Calu3 (cell line): Measurements from ENCODE around the gene HEY2. TPM values are rescaled to one million over a fixed set of nuclear protein-coding genes. Genes with fewer than 3 reads are reported as not detected.
A peak's percentile ranks its signal among the peaks of the same experiment; 100 is the strongest.

Source experiments
- BruUV-seq: library from RNA; stranded (reverse); fragments of 400-500 nt; replicated peaks from 2 replicates; lab custom pipeline; 2021; lab: Mats Ljungman, UMichigan
- CTCF ChIA-PET: fragments of 300-600 bp; sonication (Branson Sonifier 250); formaldehyde crosslinking; loops from one replicate; lab custom pipeline; 2022; ENCODE audit warnings: antibody characterized with exemption; lab: Charles Lee
- DNase-seq: peaks from one replicate; pipeline ENCODE4 v3.0.0; 2022
- H3K27ac Mint-ChIP-seq: one replicate; pipeline ENCODE4 v1.8.0; 2022; ENCODE audit warnings: mixed read lengths; ENCODE audit not compliant: unreplicated experiment
- H3K27me3 Mint-ChIP-seq: one replicate; pipeline ENCODE4 v1.8.0; 2022; ENCODE audit warnings: mixed read lengths; ENCODE audit not compliant: unreplicated experiment
- H3K36me3 Mint-ChIP-seq: one replicate; pipeline ENCODE4 v1.8.0; 2022; ENCODE audit warnings: mild to moderate bottlenecking, moderate library complexity, mixed read lengths; ENCODE audit not compliant: insufficient read depth, unreplicated experiment
- H3K4me1 Mint-ChIP-seq: one replicate; pipeline ENCODE4 v1.8.0; 2022; ENCODE audit warnings: mild to moderate bottlenecking, low read depth, mixed read lengths; ENCODE audit not compliant: unreplicated experiment
- H3K4me3 Mint-ChIP-seq: one replicate; pipeline ENCODE4 v1.8.0; 2022; ENCODE audit warnings: mild to moderate bottlenecking, low read depth, moderate library complexity, mixed read lengths; ENCODE audit not compliant: unreplicated experiment
- H3K9me3 Mint-ChIP-seq: one replicate; pipeline ENCODE4 v1.8.0; 2022; ENCODE audit warnings: low read depth, mixed read lengths; ENCODE audit not compliant: unreplicated experiment
- intact Hi-C: fragments of 100-400 bp; cut with micrococcal nuclease; formaldehyde crosslinking; loops from one replicate; pipeline ENCODE4 v1.10.0; 2022; ENCODE audit not compliant: unreplicated experiment
- total RNA-seq: library from RNA; stranded (reverse); gene quantifications from 2 replicates; pipeline ENCODE4 v1.2.3, GENCODE V29; 2022
- TF ChIP-seq, protein P1 (sequence below): fragments of 200-600 bp; IDR thresholded peaks from one replicate; pipeline ENCODE4 v1.8.0; 2022; ENCODE audit warnings: antibody characterized with exemption; ENCODE audit not compliant: unreplicated experiment

HEY2 gene
- total RNA-seq, 1 experiment from 2014 or later: 0.47 TPM

DNA sequence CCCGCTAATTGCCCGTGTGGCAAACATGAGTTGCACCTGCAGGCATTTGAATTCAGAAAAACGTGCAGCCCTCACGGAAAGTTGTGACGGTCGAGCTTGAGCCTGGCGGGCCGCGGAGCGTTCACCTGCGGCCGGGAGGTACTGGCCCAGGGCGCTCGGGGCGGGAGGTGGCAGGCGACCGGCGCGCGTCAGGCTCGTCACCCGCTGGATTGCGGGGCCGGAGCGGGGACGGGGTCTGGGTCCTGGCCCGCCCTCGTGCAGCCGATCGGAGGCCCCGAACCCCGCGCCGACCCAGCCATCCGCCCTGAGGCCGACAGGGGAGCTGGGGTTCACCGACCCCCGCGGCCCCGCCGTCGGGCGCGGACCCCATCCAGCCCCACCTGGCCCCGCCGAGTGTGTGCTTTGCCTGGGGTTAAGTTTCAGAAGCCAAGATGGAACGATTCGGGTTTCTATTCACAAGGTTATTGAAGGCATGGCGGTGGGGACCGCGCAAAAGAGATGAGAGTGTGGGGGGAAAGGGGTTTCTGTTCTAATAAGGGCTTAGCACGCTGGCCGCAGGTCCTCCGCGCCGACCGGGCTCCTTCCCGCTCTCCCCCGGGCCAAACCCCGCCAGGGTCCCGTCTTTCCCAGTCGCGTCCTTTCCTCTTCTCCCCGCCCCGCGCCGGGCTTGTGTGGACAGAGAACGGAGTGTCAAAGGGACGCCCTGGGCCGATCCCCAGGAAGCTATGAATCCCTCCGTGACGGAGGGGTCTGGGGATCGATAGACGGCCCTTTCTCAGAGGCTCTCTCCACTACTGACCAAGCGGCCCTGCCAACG is 1.6 kb upstream of the HEY2 start:
- peak; percentile 26 for DNase-seq
- intact Hi-C loops: no loop called here
- H3K27ac Mint-ChIP-seq: no peak overlapping the region

DNA sequence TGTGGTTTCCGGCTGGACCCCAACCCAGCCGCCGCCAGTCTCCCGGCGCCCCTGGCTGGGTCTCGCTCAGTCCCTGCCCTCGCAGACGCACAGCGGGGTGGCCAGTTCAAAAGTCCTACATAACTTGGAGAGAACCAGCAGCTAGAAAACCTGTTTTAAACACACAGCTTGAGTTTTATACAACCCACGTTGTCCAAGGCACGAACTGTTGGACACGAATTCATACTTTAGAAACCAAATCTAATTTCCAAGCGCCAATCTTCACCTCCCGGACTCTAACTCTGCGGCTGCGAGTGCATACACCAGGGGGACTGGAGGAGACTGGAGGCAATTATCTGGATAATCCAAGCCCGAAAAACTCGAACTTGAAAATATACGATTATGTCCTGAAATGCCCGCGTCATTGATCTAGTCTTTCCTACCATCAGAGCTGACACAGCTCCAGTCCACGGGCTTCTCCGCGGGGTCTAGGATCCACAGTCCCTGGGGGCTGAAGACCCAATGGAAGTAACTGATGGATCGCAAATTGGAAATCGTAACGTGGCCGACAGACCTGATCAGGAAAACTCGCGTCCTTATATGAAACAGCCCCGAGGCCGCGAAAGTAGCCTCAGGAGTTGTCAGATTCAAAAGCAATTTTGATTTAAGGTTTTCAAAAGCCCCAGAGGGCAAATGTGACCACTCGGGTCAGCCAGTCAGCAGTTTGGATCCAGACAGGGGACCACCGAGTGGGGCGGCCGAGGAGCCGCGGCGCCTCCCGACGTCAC is 843 bp upstream of the HEY2 start:
- intact Hi-C loops: no loop called here
- BruUV-seq: no TSS peak
- peaks cover 59% of the 10 kb centered on the region for H3K27me3 Mint-ChIP-seq
- peak overlapping the region; percentile 83 for H3K4me3 Mint-ChIP-seq
- no peaks in the 10 kb centered on the region for H3K9me3 Mint-ChIP-seq
- CTCF ChIA-PET: no interaction called here
- TF ChIP-seq, protein P1, sequence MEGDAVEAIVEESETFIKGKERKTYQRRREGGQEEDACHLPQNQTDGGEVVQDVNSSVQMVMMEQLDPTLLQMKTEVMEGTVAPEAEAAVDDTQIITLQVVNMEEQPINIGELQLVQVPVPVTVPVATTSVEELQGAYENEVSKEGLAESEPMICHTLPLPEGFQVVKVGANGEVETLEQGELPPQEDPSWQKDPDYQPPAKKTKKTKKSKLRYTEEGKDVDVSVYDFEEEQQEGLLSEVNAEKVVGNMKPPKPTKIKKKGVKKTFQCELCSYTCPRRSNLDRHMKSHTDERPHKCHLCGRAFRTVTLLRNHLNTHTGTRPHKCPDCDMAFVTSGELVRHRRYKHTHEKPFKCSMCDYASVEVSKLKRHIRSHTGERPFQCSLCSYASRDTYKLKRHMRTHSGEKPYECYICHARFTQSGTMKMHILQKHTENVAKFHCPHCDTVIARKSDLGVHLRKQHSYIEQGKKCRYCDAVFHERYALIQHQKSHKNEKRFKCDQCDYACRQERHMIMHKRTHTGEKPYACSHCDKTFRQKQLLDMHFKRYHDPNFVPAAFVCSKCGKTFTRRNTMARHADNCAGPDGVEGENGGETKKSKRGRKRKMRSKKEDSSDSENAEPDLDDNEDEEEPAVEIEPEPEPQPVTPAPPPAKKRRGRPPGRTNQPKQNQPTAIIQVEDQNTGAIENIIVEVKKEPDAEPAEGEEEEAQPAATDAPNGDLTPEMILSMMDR: no peak
- peaks cover 17% of the 10 kb centered on the region for H3K4me1 Mint-ChIP-seq
- DNase-seq: no peak
- H3K27ac Mint-ChIP-seq: no peak overlapping the region
- H3K36me3 Mint-ChIP-seq: peaks cover 26% of the 10 kb centered on the region

More for the DNA sequence above, 1.6 kb upstream of the HEY2 start:
- Mint-ChIP-seq H3K36me3 (peaks cover 26% of the 10 kb centered on the region), H3K4me3 (peak overlapping the region; percentile 83), H3K9me3 (no peaks in the 10 kb centered on the region), H3K4me1 (peaks cover 17% of the 10 kb centered on the region), H3K27me3 (peaks cover 59% of the 10 kb centered on the region)
- CTCF ChIA-PET: no interaction called here
- BruUV-seq: no TSS peak
- TF ChIP-seq, protein P1: no peak

- H3K27ac Mint-ChIP-seq: no peak overlapping the region
- H3K9me3 Mint-ChIP-seq: no peaks in the 10 kb centered on the region
- intact Hi-C loops: loop anchor here (10.0 kb wide), 1 partner anchor 235 kb away; no protein-coding TSS in a partner anchor
- H3K27me3 Mint-ChIP-seq: peaks cover 59% of the 10 kb centered on the region
- CTCF ChIA-PET: no interaction called here
- no peak for DNase-seq
- peaks cover 26% of the 10 kb centered on the region for H3K36me3 Mint-ChIP-seq
- peak overlapping the region; percentile 83 for H3K4me3 Mint-ChIP-seq
- peaks cover 17% of the 10 kb centered on the region for H3K4me1 Mint-ChIP-seq
- TF ChIP-seq, protein P1: no peak
- BruUV-seq: no TSS peak
These were observed 646 bp downstream of the HEY2 start for GRCh38 chr6:125749865-125750691.
